ENCODE measurements around the gene PRDM7.
"Not testable (repeated sequence)": the region's sequence is repeated elsewhere in the genome, so short reads cannot be mapped to it uniquely, and the experiment has no call there.

DNA sequence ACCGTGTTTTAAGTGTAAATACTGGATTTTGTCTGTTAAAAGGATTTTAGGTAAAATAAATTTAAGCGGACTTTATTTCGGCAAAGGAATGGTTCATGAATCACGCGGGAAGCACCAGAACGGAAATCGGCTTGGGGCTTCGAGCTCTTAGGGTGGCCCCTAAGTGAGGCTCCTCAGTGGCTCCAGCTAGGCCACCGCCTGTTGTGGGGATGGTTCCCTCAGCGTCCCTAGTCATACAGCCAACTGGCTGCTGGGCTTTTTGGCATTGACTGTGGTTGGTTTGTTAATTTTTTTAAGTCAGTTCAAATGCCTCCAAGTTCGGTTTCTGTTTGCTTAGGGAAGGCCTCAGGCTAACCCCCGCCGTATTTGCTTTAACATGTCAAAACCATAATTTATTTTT is 29.9 kb upstream of the PRDM7 start:
- TF ChIP-seq, protein P1, sequence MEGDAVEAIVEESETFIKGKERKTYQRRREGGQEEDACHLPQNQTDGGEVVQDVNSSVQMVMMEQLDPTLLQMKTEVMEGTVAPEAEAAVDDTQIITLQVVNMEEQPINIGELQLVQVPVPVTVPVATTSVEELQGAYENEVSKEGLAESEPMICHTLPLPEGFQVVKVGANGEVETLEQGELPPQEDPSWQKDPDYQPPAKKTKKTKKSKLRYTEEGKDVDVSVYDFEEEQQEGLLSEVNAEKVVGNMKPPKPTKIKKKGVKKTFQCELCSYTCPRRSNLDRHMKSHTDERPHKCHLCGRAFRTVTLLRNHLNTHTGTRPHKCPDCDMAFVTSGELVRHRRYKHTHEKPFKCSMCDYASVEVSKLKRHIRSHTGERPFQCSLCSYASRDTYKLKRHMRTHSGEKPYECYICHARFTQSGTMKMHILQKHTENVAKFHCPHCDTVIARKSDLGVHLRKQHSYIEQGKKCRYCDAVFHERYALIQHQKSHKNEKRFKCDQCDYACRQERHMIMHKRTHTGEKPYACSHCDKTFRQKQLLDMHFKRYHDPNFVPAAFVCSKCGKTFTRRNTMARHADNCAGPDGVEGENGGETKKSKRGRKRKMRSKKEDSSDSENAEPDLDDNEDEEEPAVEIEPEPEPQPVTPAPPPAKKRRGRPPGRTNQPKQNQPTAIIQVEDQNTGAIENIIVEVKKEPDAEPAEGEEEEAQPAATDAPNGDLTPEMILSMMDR (IDR thresholded peaks at IDR 0.05) = not testable (repeated sequence)
- TF ChIP-seq POLR2A (IDR thresholded peaks at IDR 0.05) = not testable (repeated sequence)

Data from Peyer's patch (tissue), 4 donors.